Caco-2 (cell line): ENCODE measurements around the gene TRIM24. TPM values are rescaled to one million over a fixed set of nuclear protein-coding genes. Genes with fewer than 3 reads are reported as not detected.
"Not testable (repeated sequence)": the region's sequence is repeated elsewhere in the genome, so short reads cannot be mapped to it uniquely, and the experiment has no call there.

Experiments
- BruUV-seq: library from RNA; stranded (reverse); fragments of 400-500 nt; replicated peaks from 2 replicates; lab custom pipeline; 2021; lab: Mats Ljungman, UMichigan
- CTCF ChIA-PET: fragments of 300-600 bp; sonication (Branson Sonifier 250); formaldehyde crosslinking; loops from one replicate; lab custom pipeline; 2022; ENCODE audit warnings: antibody characterized with exemption; lab: Charles Lee
- POLR2A ChIA-PET: fragments of 300-600 bp; sonication (Branson Sonifier 250); formaldehyde crosslinking; loops from one replicate; lab custom pipeline; 2022; ENCODE audit warnings: antibody characterized with exemption; lab: Charles Lee
- DNase-seq, 2 experiments: peaks; one replicate each; pipeline versions ENCODE4 v3.0.0 to v3.0.0-alpha.2; 2020 to 2022
- H3K27me3 ChIP-seq: replicated peaks from 2 replicates; pipeline ENCODE4 v1.6.0; 2011; ENCODE audit warnings: low read length; ENCODE audit not compliant: control insufficient read depth, insufficient read depth
- H3K36me3 ChIP-seq: 2 replicates; pipeline ENCODE4 v1.5.1; 2011; ENCODE audit warnings: low read length; ENCODE audit not compliant: control insufficient read depth, insufficient read depth
- H3K4me1 ChIP-seq: fragments of 250-450 bp; sonication (Bioruptor Pico); 2 replicates; pipeline ENCODE4 v1.5.1; 2020; ENCODE audit warnings: mild to moderate bottlenecking
- H3K4me3 ChIP-seq: 2 replicates; pipeline ENCODE4 v1.5.1; 2011; ENCODE audit warnings: low read depth, mild to moderate bottlenecking, control low read depth, low read length
- H3K9me3 ChIP-seq: fragments of 250-450 bp; sonication (Bioruptor Pico); 2 replicates; pipeline ENCODE4 v1.5.1; 2020; ENCODE audit warnings: mild to moderate bottlenecking, moderate library complexity
- H3K27ac Mint-ChIP-seq: one replicate; pipeline ENCODE4 v1.8.0; 2022; ENCODE audit warnings: mixed read lengths; ENCODE audit not compliant: unreplicated experiment
- H3K27me3 Mint-ChIP-seq: one replicate; pipeline ENCODE4 v1.8.0; 2022; ENCODE audit warnings: mixed read lengths; ENCODE audit not compliant: insufficient read depth, unreplicated experiment
- H3K36me3 Mint-ChIP-seq: one replicate; pipeline ENCODE4 v1.8.0; 2022; ENCODE audit warnings: mild to moderate bottlenecking, mixed read lengths; ENCODE audit not compliant: insufficient read depth, unreplicated experiment
- H3K4me1 Mint-ChIP-seq: one replicate; pipeline ENCODE4 v1.8.0; 2022; ENCODE audit warnings: low read depth, mixed read lengths; ENCODE audit not compliant: unreplicated experiment
- H3K4me3 Mint-ChIP-seq: one replicate; pipeline ENCODE4 v1.8.0; 2022; ENCODE audit warnings: mild to moderate bottlenecking, moderate library complexity, mixed read lengths; ENCODE audit not compliant: unreplicated experiment
- H3K9me3 Mint-ChIP-seq: one replicate; pipeline ENCODE4 v1.8.0; 2022; ENCODE audit warnings: mixed read lengths; ENCODE audit not compliant: unreplicated experiment
- intact Hi-C: fragments of 100-400 bp; cut with micrococcal nuclease; formaldehyde crosslinking; loops from one replicate; pipeline ENCODE4 v1.10.0; 2022; ENCODE audit not compliant: unreplicated experiment
- total RNA-seq: library from RNA; stranded (reverse); gene quantifications from 2 replicates; pipeline ENCODE4 v1.2.3, GENCODE V29; 2022
- TF ChIP-seq, protein P1 (sequence below), 2 experiments: fragments of 200-600 bp in 1 of 2; IDR thresholded peaks; 1 replicate in 1 of 2; 2 replicates in 1 of 2; pipeline versions ENCODE4 v1.5.1 to v1.8.0; 2011 to 2022; ENCODE audit warnings: antibody characterized with exemption in 1 of 2, control low read depth in 1 of 2, inconsistent platforms in 1 of 2, low read depth in 1 of 2, low read length in 1 of 2, mild to moderate bottlenecking in 1 of 2, moderate library complexity in 1 of 2; ENCODE audit not compliant: insufficient read depth in 1 of 2, severe bottlenecking in 1 of 2, unreplicated experiment in 1 of 2

Gene TRIM24
- total RNA-seq, 1 experiment from 2014 or later = 58.2 TPM

DNA sequence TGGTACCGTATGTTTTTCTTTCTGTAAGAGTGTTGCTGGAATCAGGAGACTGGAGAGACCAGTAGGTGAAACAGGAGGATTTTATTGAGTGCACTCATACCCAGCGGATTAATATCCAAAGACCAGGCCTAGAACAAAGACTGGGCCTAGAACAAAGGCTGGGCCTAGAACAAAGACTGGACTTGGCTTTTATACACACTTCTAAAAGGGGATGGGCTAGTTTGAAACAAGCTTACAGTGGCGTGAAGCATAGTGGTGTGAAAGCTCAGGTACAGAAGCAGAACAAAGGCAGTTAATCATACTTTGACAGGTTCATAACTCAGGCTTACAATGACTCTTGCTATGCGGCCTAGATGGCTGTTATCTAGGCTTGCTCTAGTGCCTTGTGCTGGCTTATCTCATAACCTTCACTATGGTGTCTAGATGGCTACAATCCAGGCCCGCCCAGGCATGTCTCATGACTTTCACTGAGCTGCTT is 67.7 kb downstream of the TRIM24 start:
- peaks cover 76% of the 10 kb centered on the region for H3K36me3 Mint-ChIP-seq
- no peaks in the 10 kb centered on the region for H3K4me1 Mint-ChIP-seq
- H3K27ac Mint-ChIP-seq = no peak overlapping the region
- DNase-seq = peak in 1 of 2 experiments; percentile 35
- no TSS peak for BruUV-seq
- POLR2A ChIA-PET = no interaction called here
- Histone ChIP-seq H3K27me3 (no peaks in the 10 kb centered on the region), H3K4me1 (no peaks in the 10 kb centered on the region), H3K36me3 (peaks cover 8% of the 10 kb centered on the region), H3K4me3 (no peak overlapping the region), H3K9me3 (peaks cover 34% of the 10 kb centered on the region)
- TF ChIP-seq, protein P1, sequence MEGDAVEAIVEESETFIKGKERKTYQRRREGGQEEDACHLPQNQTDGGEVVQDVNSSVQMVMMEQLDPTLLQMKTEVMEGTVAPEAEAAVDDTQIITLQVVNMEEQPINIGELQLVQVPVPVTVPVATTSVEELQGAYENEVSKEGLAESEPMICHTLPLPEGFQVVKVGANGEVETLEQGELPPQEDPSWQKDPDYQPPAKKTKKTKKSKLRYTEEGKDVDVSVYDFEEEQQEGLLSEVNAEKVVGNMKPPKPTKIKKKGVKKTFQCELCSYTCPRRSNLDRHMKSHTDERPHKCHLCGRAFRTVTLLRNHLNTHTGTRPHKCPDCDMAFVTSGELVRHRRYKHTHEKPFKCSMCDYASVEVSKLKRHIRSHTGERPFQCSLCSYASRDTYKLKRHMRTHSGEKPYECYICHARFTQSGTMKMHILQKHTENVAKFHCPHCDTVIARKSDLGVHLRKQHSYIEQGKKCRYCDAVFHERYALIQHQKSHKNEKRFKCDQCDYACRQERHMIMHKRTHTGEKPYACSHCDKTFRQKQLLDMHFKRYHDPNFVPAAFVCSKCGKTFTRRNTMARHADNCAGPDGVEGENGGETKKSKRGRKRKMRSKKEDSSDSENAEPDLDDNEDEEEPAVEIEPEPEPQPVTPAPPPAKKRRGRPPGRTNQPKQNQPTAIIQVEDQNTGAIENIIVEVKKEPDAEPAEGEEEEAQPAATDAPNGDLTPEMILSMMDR (IDR thresholded peaks at IDR 0.05; ENCODE audit: insufficient read depth in 1 of 2, low read depth in 1 of 2, low read length in 1 of 2, severe bottlenecking in 1 of 2, unreplicated experiment in 1 of 2) = no peak
- CTCF ChIA-PET = no interaction called here
- peaks cover 24% of the 10 kb centered on the region for H3K9me3 Mint-ChIP-seq
- no peak overlapping the region for H3K4me3 Mint-ChIP-seq
- intact Hi-C loops = no loop called here
- H3K27me3 Mint-ChIP-seq = no peaks in the 10 kb centered on the region

DNA sequence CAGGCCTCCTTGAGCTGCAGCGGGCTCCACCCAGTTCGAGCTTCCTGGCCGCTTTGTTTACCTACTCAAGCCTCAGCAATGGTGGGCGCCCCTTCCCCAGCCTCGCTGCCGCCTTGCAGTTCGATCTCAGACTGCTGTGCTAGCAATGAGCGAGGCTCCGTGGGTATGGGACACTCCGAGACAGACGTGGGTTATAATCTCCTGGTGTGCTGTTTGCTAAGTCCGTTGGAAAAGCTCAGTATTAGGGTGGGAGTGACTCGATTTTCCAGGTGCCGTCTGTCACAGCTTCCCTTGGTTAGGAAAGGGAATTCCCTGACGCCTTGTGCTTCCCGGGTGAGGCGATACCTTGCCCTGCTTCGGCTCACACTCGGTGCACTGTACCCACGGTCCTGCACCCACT is 76.8 kb downstream of the TRIM24 start:
- H3K27ac Mint-ChIP-seq, H3K4me3 ChIP-seq, intact Hi-C loops, CTCF ChIA-PET, H3K36me3 ChIP-seq, BruUV-seq, H3K4me1 ChIP-seq, H3K9me3 ChIP-seq, H3K27me3 ChIP-seq, DNase-seq, H3K4me1 Mint-ChIP-seq, POLR2A ChIA-PET, H3K27me3 Mint-ChIP-seq, H3K4me3 Mint-ChIP-seq: not testable (repeated sequence)
- peaks cover 85% of the 10 kb centered on the region for H3K36me3 Mint-ChIP-seq
- H3K9me3 Mint-ChIP-seq = peaks cover 26% of the 10 kb centered on the region

DNA sequence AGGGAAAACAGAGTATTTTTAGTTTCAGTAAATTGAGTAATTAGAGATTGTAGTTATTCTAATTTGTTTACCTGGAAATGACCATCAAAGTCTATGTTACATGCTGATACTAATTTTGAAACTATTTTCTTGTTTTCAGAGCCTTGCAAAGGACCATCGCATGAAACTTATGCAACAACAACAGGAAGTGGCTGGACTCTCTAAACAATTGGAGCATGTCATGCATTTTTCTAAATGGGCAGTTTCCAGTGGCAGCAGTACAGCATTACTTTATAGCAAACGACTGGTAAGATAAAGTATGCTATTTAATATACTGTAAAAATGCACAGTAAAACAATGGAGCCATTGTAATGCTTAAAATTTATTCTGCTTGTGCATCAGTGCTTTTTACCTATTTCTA is 78.5 kb downstream of the TRIM24 start:
- DNase-seq = no peak
- no TSS peak for BruUV-seq
- H3K4me3 ChIP-seq = no peak overlapping the region
- H3K36me3 ChIP-seq = no peaks in the 10 kb centered on the region; the same call in 1 of the 2 replicates
- ChIA-PET CTCF (no interaction called here), POLR2A (no interaction called here)
- no peaks in the 10 kb centered on the region for H3K4me1 ChIP-seq
- TF ChIP-seq, protein P1 (IDR thresholded peaks at IDR 0.05; ENCODE audit: insufficient read depth in 1 of 2, low read depth in 1 of 2, low read length in 1 of 2, severe bottlenecking in 1 of 2, unreplicated experiment in 1 of 2) = no peak
- Mint-ChIP-seq H3K36me3 (peaks cover 80% of the 10 kb centered on the region), H3K9me3 (peaks cover 26% of the 10 kb centered on the region), H3K27ac (no peak overlapping the region), H3K4me1 (no peaks in the 10 kb centered on the region), H3K4me3 (no peak overlapping the region), H3K27me3 (no peaks in the 10 kb centered on the region)
- intact Hi-C loops = no loop called here
- H3K27me3 ChIP-seq = no peaks in the 10 kb centered on the region
- H3K9me3 ChIP-seq = no peaks in the 10 kb centered on the region; the same call in 1 of the 2 replicates
